ENCODE data around the gene ARFGEF2. TPM values are rescaled to one million over a fixed set of nuclear protein-coding genes. Genes with fewer than 3 reads are reported as not detected.

ARFGEF2 gene
- total and polyA plus RNA-seq, 2 donors (not counting 3 experiments of a cell fraction or from before 2014, with no cell fraction given): 12.7 to 32.6 TPM

DNA sequence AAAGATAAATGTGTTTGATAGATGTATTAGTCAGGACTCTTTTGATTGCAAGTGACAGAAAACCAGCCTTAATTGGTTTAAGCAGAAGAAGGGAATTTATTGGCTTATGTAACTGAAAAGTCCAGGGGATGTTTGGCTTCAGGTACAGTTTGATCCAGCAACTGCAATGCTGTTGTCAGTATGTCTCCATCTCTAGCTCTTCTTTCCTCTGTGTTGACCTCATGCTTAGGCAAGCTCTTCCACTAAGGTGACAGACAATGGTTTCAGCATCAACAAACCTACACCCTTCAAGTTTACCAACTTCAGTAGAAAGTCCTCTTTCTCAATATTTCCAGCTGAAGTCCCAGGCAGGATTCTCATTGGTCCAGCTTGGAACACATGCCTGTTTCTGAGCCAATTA is 28.1 kb upstream of the ARFGEF2 start:
- POLR2A ChIA-PET: no interaction called here
- dilution Hi-C loops (cut with MboI; ENCODE audit: extremely low pct_ligation_motif_present, low sequenced_read_pairs): no loop called here
- BruUV-seq (replicated peaks): no TSS peak

More for the DNA sequence above, 28.1 kb upstream of the ARFGEF2 start:
- Histone ChIP-seq H3K27me3 (ENCODE audit: control insufficient read depth in 2 of 2, insufficient read depth in 2 of 2, low read length in 2 of 2) (peaks cover 0 to 4% of the 10 kb centered on the region in 2 experiments), H3K36me3 (ENCODE audit: control insufficient read depth in 2 of 2, extremely low read depth in 1 of 2, insufficient read depth in 2 of 2, low read length in 2 of 2) (no peaks in the 10 kb centered on the region), H3K4me2 (ENCODE audit: insufficient read depth, low read length) (no peak overlapping the region), H3K9ac (replicated peaks; ENCODE audit: extremely low read depth, insufficient read depth, low read length) (no peak overlapping the region), H3K9me1 (replicated peaks; ENCODE audit: control insufficient read depth, extremely low read depth, insufficient read depth, low read length) (no peaks in the 10 kb centered on the region), H3K4me1 (ENCODE audit: control insufficient read depth, extremely low read depth, insufficient read depth, low read length) (peaks cover 4% of the 10 kb centered on the region), H2AFZ (ENCODE audit: low read depth, low read length) (no peak overlapping the region), H3K4me3 (replicated peaks in 1 of 3; ENCODE audit: insufficient read depth in 1 of 3, low read depth in 1 of 3, low read length in 3 of 3) (no peak overlapping the region), H3K79me2 (ENCODE audit: control insufficient read depth, insufficient read depth, low read length) (no peaks in the 10 kb centered on the region), H3K9me3 (replicated peaks; ENCODE audit: control insufficient read depth, insufficient read depth, low read length) (no peaks in the 10 kb centered on the region), H3K27ac (ENCODE audit: insufficient read depth, low read depth, low read length) (no peak overlapping the region), H4K20me1 (replicated peaks; ENCODE audit: control insufficient read depth, extremely low read depth, insufficient read depth, low read length) (no peaks in the 10 kb centered on the region)
- DNase-seq (ENCODE audit: low read depth, low spot score) (no peak), FAIRE-seq (no peak)
- CTCF ChIA-PET: interaction anchor here (1.0 kb wide), 1 partner anchor 237 kb away, joined by 3 read pairs; no protein-coding TSS in a partner anchor
- TF ChIP-seq JUN (IDR thresholded peaks at IDR 0.05; ENCODE audit: borderline replicate concordance, insufficient read depth, insufficient read length, low read depth) (no peak), POLR2AphosphoS5 (IDR thresholded peaks at IDR 0.05; ENCODE audit: insufficient read depth, low read depth, low read length) (no peak), FOS (IDR thresholded peaks at IDR 0.05; ENCODE audit: borderline replicate concordance, insufficient read depth, low read length) (no peak), CTCF (IDR thresholded peaks at IDR 0.05; ENCODE audit: extremely low read depth in 1 of 2, insufficient read depth in 1 of 2, low read depth in 1 of 2, low read length in 2 of 2) (no peak), MYC (IDR thresholded peaks at IDR 0.05; ENCODE audit: low read depth, low read length) (no peak), GATA2 (IDR thresholded peaks at IDR 0.05; ENCODE audit: insufficient read depth, insufficient read length, low read depth, low read length) (no peak)
- TF ChIP-seq, protein P1, sequence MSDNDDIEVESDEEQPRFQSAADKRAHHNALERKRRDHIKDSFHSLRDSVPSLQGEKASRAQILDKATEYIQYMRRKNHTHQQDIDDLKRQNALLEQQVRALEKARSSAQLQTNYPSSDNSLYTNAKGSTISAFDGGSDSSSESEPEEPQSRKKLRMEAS (IDR thresholded peaks at IDR 0.05; ENCODE audit: insufficient read depth, insufficient read length): no peak
- intact Hi-C loops (cut with micrococcal nuclease): no loop called here
